Measurements from ENCODE around the gene ATF6.

DNA sequence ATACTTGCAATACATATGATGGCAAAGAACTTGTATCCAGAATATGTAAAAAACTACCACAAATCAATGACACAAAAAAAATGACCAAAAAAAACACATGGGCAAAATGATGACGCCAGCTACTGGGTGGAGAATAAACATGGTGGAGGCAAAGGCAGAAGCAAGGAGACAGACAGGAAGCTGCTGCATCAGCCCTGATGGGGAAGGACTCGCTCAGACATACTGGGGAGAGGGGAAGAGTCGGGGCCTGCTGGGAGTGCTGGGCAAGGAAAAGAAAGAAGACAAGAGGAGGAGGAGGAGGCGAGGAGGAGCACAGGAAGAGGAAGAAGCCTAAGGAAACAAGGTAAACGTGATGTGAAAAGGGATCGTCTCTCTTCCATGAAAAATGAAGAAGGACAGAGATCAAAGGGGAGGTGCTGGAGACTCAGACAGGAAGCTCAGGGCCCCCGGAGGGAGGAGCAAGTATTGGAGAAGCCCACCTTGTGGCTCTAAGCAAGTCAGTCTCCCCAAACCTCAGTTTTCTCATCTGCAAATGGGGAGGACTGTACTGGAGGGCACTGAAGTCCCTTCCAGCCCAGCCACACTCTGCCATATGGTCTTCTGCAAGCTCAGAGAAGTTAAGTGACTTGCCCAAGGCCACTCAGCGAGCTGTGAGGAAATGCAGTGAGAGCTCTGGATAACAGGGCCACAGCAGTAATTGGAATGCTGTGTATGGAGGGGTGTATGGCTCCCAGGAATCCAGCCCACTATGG is 233.4 kb downstream of the ATF6 start:
- TF ChIP-seq, protein P1, sequence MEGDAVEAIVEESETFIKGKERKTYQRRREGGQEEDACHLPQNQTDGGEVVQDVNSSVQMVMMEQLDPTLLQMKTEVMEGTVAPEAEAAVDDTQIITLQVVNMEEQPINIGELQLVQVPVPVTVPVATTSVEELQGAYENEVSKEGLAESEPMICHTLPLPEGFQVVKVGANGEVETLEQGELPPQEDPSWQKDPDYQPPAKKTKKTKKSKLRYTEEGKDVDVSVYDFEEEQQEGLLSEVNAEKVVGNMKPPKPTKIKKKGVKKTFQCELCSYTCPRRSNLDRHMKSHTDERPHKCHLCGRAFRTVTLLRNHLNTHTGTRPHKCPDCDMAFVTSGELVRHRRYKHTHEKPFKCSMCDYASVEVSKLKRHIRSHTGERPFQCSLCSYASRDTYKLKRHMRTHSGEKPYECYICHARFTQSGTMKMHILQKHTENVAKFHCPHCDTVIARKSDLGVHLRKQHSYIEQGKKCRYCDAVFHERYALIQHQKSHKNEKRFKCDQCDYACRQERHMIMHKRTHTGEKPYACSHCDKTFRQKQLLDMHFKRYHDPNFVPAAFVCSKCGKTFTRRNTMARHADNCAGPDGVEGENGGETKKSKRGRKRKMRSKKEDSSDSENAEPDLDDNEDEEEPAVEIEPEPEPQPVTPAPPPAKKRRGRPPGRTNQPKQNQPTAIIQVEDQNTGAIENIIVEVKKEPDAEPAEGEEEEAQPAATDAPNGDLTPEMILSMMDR (IDR thresholded peaks at IDR 0.05): no peak
- TF ChIP-seq POLR2A (IDR thresholded peaks at IDR 0.05) (no peak), POLR2AphosphoS5 (IDR thresholded peaks at IDR 0.05) (no peak)
